ENCODE data around the gene CDH13.

Gene CDH13

GRCh38 chr16:82965808-82966207 is 339.0 kb downstream of the CDH13 start:
- no peak for DNase-seq

GRCh38 chr16:82967424-82967823 is 340.7 kb downstream of the CDH13 start:
- no peak for DNase-seq

- no peak for DNase-seq
These were observed 344.4 kb downstream of the CDH13 start for GRCh38 chr16:82971126-82971525.

DNA sequence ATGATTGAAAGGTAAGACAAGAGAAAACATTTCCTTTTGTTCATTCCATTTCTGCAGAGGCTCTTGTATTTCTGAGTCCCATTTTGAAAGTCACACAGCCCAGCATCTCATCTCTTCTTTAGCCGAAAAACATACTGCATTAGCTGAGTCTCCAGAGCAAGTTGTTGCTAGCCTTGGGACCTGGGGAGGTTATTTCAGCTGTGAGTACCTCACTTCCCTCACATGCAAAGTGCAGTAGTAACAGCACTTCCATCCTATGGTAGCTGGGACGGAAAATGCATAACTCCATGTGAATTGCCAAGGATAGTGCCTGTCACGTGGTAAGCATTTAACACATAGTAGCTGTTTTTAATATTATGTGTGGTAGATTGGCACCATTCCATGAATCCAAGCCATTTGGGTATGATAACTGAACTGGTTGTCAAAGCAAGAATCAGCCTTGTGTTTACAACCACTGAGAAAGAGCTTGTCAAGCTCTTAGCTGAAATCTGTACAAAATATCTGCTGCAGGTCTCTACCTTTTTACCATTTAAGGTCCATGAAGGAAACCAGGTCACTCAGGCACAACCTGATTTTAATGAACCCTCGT is 345.7 kb downstream of the CDH13 start:
- DNase-seq, result no peak

GRCh38 chr16:82979406-82980111 is 352.8 kb downstream of the CDH13 start:
- DNase-seq, result no peak

DNA sequence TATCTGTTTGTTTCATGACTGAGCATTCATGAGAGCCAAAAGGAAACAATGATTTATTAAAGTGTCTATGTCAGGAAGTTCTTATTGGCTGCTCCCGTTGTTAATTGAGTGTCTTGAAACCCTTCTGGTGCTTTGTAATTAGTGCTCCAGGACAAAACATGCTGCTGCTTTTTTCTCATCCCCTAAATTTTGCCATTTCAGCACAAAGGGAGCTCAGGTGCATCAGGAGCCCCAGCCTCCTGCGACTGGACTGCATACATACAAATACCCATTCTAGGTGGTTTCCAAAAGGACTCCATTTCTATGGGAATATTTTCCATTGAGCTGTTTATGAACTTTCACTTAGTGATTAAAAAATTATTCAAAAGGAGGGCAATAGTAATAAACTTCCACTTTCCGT is 354.0 kb downstream of the CDH13 start:
- no peak for DNase-seq

DNA sequence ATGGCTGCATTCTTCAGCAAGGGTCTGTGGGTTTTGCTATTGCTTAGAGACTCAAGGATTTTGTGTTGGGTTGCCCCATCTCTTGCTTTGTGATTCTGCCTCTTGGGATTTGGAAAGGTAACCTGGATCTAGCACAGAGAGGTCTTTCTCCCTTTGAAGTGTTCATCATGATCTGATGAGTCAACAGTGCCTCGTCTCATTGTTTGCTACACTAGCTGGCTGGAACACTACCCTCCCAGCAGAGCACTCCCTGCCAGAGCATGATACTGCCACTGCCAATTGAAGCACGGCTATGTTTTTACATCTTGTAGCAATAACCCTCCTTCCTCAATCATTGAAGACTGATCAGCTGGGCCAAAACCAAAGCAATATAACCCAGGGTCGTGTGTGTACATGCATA is 361.0 kb downstream of the CDH13 start:
- DNase-seq, result no peak

DNA sequence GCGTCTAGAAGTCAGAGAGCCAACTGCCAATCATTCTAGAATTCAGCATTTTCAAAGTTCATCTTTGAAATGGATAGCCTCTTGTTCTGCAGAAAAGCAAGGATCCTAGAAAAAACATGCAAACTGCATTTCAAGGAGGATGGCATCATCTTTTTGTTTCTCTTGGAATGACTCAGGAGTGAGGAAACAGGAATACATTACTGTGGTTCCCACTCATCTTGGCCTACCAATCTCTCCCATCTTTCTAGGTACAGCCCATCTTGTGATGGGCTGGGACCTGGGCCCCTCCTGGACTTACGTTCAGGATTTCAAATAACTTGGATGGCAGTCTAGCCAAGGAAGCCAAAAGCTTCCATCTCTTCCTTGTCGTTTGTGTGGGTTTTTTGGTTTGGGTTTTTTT is 363.4 kb downstream of the CDH13 start:
- DNase-seq, result no peak

DNA sequence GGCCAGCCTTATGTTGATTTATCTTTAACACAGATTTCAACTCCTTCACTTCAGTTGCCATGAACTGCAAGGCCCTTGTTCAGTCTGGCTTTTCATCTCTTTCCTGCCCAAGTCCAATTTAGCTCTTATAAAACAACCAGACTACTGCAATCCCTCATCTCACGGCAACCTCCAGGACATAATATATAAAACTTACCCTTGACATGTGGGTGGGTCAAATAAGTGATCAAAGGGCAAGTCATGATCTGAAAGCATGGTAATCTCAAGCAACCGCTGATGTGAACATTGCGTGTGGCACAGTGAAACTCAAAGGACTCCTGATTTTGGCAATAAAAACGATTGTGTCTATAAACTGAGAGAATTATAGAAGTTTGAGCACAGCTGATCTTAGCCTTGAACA is 364.6 kb downstream of the CDH13 start:
- no peak for DNase-seq

- DNase-seq, result no peak
These were observed 365.4 kb downstream of the CDH13 start for GRCh38 chr16:82991966-82992675.

GRCh38 chr16:82992786-82993185 is 366.0 kb downstream of the CDH13 start:
- no peak for DNase-seq

DNA sequence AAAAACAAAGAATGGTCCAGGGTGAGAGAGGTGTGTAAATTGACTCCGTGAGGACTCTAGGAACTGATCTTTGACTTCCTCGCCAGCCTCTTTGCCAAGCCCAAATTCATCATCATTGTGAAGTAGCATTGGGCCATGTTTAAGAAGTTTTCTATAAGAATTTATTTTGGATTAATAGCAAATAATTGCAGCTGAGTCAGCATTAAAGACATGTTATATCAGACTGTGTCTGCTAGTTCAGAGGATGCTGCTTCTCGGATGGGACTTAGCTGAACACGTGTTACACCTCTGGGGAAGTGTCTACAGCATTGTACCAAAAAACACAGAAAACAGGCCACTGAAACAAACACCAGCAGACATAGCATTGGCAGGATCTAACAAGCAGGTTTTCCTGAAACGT is 366.6 kb downstream of the CDH13 start:
- DNase-seq, result no peak

GRCh38 chr16:82993926-82994325 is 367.2 kb downstream of the CDH13 start:
- DNase-seq, result no peak

GRCh38 chr16:82995286-82995923 is 368.6 kb downstream of the CDH13 start:
- DNase-seq, result no peak

DNA sequence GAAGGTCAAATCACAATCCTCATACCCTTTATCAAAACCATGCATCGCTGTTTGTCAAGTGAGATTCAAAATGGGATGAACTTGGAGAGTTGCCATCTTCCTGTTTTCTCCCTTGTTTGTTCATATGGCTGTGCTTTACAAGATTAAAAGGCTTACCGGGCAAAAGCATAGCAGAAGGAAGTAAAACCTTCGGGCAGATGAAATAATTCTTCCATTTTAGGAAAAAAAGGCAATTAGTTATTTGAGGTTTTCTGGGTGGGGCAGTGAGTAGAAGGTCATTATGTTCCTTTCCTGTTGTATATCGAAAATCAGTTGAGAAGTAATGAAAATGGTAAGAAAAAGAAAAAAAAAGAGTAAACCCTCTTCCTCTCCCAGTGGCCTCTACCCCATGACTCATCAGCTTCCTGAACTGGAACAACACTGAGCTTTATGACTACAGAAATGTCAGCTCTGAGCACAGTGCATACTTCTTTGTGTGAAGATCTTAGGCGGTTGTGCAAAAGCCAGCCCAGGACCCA is 369.2 kb downstream of the CDH13 start:
- DNase-seq, result no peak

- no peak for DNase-seq
These were observed 370.0 kb downstream of the CDH13 start for GRCh38 chr16:82996814-82997213.

DNA sequence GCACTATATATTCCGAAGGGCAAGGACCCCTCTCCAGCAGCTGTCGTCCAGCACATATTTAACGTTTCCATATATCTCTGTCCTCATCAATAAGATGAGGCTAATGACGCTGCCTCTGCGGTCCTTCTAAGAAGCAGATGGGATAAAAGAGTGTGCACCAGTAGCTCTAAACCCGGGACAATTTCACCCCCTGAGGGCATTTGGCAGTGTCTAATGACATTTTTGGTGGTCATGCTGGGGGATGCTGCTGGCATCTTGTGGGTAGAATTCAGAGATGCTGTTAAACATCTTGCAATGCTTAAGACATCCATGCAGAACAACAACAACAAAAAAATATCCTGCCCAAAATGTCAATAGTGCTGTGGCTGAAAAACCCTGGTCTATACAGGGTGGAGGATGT is 372.9 kb downstream of the CDH13 start:
- DNase-seq, result no peak

GRCh38 chr16:83002351-83003334 is 375.9 kb downstream of the CDH13 start:
- no peak for DNase-seq

DNA sequence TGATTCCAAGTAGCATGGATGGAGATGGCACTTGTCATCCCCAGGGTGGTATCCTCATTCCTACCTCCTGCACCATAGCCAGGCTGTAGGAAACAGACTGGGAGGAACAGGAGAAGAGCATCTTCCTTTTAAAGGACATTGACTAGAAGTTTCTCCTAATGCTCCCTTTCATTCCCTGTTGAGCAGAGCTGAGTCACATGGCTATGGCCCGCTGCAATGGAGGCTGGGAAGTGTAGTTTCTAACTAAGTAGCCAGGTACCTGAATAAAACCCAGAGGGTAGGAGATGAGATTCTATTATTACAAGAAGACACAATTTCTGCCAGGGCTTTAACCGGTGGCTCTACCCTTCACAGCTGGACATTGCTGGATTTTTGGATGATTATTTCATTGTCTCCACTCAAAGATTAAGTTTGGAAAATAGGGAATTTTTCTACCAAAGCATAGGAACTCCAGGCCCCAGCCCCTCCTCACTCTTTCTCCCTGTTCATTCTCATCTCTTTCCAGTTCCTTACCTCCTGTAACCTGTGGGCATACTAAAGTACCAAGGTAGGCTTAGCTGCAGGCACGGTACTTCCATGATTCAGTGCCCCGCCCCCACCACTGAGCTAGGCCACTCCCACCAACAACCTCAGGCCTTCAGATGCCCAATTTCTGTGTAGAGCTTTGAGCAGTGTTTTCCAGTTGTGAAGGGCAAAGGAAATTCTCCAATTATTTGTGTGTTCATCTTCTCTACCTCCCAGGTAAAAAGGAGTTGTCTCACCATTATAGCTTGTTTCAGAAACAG is 378.3 kb downstream of the CDH13 start:
- no peak for DNase-seq

GRCh38 chr16:83005653-83006160 is 378.9 kb downstream of the CDH13 start:
- no peak for DNase-seq

All from NCI-H510A (cell line).